ENCODE data around the gene MYO5A.

The MYO5A gene

DNA sequence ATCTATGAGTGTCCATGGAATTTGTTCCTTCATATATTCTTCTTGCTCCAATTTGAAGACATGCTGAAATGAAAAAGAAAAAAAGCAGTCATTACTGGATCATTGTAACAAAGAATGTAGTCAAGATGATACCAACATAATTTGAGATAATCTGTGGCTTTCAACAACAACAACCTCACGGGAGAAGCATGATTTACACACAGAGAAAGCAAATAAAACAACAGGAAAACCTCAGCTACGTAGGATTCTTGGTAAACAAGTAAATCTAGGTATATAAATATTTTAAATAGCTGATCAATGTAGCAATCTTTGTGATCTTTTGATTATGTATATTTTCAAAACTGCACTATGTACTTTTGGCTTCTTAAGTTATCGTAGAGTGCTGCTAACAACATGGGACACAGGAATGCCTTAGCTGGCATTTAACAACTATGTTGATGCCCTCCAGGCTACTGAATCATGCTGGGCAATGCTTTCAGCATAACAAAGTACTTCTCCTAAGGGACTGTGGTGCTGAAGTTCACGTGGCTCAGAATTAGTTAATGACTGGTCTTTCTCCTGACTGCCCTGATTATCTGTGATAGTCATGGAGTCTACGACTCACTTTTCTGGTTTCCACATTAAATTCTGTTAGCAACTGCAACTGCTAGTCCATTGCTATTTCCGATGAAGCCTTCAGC lies 136.5 kb downstream of the MYO5A start:
- no peak overlapping the region for H3K4me3 ChIP-seq (ENCODE audit: control insufficient read depth, low read depth, low read length)
- TF ChIP-seq CTCF (IDR thresholded peaks at IDR 0.05; ENCODE audit: control insufficient read depth, insufficient read depth, low read depth, low read length, missing control alignments): no peak
- DNase-seq (ENCODE audit: low read depth): peak; percentile 10

DNA sequence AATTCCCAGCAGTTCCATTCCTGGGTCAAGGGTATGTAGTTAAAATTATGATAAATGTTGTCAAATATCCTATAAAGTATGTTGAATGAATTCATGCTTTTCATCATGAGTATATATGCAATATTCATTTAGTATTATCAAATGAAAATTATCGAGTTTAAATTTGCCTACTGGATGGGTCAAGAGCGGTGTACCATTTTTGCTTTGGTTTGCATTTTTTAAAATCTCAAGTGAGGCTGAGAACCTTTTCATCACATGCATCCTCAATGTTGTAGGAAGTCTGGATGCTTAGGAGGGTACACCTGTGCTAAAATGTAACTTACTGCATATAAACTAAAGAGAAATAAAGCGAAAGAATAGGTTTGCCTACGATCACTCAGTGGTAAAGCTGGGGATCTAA lies 137.6 kb downstream of the MYO5A start:
- H3K4me3 ChIP-seq (ENCODE audit: control insufficient read depth, low read depth, low read length): no peak overlapping the region
- no peak for TF ChIP-seq CTCF (IDR thresholded peaks at IDR 0.05; ENCODE audit: control insufficient read depth, insufficient read depth, low read depth, low read length, missing control alignments)
- DNase-seq (ENCODE audit: low read depth): no peak

- no peak for DNase-seq (ENCODE audit: low read depth)
- H3K4me3 ChIP-seq (ENCODE audit: control insufficient read depth, low read depth, low read length): no peak overlapping the region
- no peak for TF ChIP-seq CTCF (IDR thresholded peaks at IDR 0.05; ENCODE audit: control insufficient read depth, insufficient read depth, low read depth, low read length, missing control alignments)
Observed at GRCh38 chr15:52385670-52386069, 143.0 kb downstream of the MYO5A start.

DNA sequence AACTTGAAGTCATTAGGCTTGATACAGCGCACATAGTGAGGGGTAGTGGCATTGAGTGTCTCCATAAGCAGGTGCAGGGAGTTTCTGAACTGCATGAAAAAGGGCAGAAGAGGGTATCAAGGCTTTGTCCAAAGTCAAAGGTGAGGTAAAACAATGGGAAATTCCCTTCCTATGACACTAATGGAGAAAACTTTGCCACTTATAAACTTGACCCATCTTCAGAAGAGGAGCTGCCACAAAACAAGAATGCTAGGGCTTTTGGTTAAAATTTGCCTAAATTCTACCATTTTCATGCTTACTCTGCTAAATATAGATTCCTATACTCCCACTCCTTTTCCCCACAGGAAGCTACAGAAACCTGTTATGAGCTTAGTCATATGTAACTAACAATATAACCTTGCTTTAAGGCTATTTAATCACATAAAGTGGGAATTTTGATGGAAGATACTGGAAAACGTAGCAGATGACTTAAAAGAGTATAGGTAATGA lies 145.5 kb downstream of the MYO5A start:
- H3K4me3 ChIP-seq (ENCODE audit: control insufficient read depth, low read depth, low read length): no peak overlapping the region
- TF ChIP-seq CTCF (IDR thresholded peaks at IDR 0.05; ENCODE audit: control insufficient read depth, insufficient read depth, low read depth, low read length, missing control alignments): no peak
- no peak for DNase-seq (ENCODE audit: low read depth)

DNA sequence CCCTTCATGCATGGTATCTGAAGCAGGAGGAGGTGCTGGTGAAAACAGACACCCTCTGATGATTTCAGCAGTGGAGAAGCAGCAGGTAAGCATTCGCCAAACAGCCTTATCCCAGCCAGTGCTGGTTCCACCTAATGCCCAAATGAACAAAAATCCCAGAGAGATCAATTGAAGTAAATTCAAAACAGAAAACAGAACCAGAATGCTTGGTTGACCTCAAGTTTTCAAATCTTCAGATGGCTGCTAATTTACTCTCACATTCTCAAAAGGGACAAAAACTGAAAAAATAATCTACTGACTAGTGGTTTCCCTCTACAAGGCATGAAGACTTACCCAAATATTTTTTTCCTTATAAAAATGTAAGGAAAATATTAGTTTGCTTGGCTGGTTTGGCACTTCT lies 146.0 kb downstream of the MYO5A start:
- no peak overlapping the region for H3K4me3 ChIP-seq (ENCODE audit: control insufficient read depth, low read depth, low read length)
- no peak for TF ChIP-seq CTCF (IDR thresholded peaks at IDR 0.05; ENCODE audit: control insufficient read depth, insufficient read depth, low read depth, low read length, missing control alignments)
- DNase-seq (ENCODE audit: low read depth): no peak

DNA sequence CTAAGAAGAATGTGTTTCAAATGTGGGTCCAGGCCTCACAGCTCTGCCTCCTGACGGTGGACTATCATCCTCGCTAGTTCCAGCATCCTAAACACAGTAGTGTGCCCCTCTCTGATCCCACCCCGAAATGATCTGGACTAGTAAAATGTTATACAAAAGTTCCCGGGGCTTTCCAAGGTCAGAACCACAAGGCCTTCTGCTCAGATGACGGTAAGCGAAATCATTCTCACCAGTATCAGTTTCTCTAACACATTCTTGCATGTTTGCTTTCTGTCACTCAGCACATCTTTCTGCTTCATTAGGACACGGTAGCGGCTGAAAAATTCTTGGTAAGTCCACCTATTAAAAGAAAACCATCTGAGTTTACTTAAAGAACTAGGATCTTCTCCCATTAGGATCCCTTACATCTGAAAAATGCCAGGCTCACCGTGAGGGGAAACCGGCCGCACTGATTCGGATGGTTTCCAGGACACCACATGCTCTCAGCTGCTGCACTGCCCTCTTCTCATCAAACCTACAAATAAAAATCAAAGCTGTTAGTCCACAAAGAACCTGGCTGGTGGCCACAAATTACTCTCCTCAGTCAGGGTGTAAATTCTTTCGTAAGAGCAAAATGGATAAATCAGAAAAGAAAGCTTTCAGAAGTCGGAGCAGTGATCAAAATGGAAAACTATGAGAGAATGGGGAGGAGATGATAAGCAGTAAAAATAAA lies 149.1 kb downstream of the MYO5A start:
- H3K4me3 ChIP-seq (ENCODE audit: control insufficient read depth, low read depth, low read length): no peak overlapping the region
- TF ChIP-seq CTCF (IDR thresholded peaks at IDR 0.05; ENCODE audit: control insufficient read depth, insufficient read depth, low read depth, low read length, missing control alignments): no peak
- DNase-seq (ENCODE audit: low read depth): no peak
